ENCODE data around the gene FANCL. TPM values are rescaled to one million over a fixed set of nuclear protein-coding genes. Genes with fewer than 3 reads are reported as not detected.

The FANCL gene
- total RNA-seq, 1 donor from 2014 or later, result 3.2 TPM

- TF ChIP-seq CTCF (IDR thresholded peaks at IDR 0.05), result no peak
- no peak for DNase-seq (ENCODE audit: low spot score in 2 of 2)
- intact Hi-C loops (cut with DNase I), result no loop called here
Measured at GRCh38 chr2:58135861-58136260, 105.3 kb downstream of the FANCL start.

GRCh38 chr2:58133395-58133794 is 107.7 kb downstream of the FANCL start:
- intact Hi-C loops (cut with DNase I), result no loop called here
- H3K36me3 ChIP-seq, result no peaks in the 10 kb centered on the region

More at GRCh38 chr2:58135861-58136260, 105.3 kb downstream of the FANCL start:
- H3K27ac ChIP-seq, result no peak overlapping the region
- H3K4me3 ChIP-seq, result no peak overlapping the region
- no peaks in the 10 kb centered on the region for H3K27me3 ChIP-seq
- H3K4me1 ChIP-seq, result peaks cover 0 to 7% of the 10 kb centered on the region in 2 donors
- H3K36me3 ChIP-seq, result no peaks in the 10 kb centered on the region
- H3K9me3 ChIP-seq, result no peaks in the 10 kb centered on the region

GRCh38 chr2:58131191-58132011 is 109.7 kb downstream of the FANCL start:
- intact Hi-C loops (cut with DNase I), result no loop called here
- peaks cover 0 to 8% of the 10 kb centered on the region in 2 donors for H3K4me1 ChIP-seq

More at GRCh38 chr2:58133395-58133794, 107.7 kb downstream of the FANCL start:
- Histone ChIP-seq H3K27me3 (no peaks in the 10 kb centered on the region), H3K27ac (no peak overlapping the region), H3K4me1 (peaks cover 0 to 8% of the 10 kb centered on the region in 2 donors), H3K4me3 (no peak overlapping the region), H3K9me3 (no peaks in the 10 kb centered on the region)
- no peak for TF ChIP-seq CTCF (IDR thresholded peaks at IDR 0.05)
- no peak for DNase-seq (ENCODE audit: low spot score in 2 of 2)

GRCh38 chr2:58130238-58130637 is 110.9 kb downstream of the FANCL start:
- TF ChIP-seq CTCF (IDR thresholded peaks at IDR 0.05), result no peak
- intact Hi-C loops (cut with DNase I), result no loop called here
- no peaks in the 10 kb centered on the region for H3K9me3 ChIP-seq

More at GRCh38 chr2:58131191-58132011, 109.7 kb downstream of the FANCL start:
- peak in 1 of 3 experiments; percentile 23 for TF ChIP-seq CTCF (IDR thresholded peaks at IDR 0.05)
- Histone ChIP-seq H3K27ac (peak overlapping the region in 1 of 2 donors; percentile 39), H3K36me3 (no peaks in the 10 kb centered on the region), H3K27me3 (no peaks in the 10 kb centered on the region), H3K4me3 (no peak overlapping the region), H3K9me3 (no peaks in the 10 kb centered on the region)
- no peak for DNase-seq (ENCODE audit: low spot score in 2 of 2)

GRCh38 chr2:58127111-58127510 is 114.0 kb downstream of the FANCL start:
- intact Hi-C loops (cut with DNase I), result no loop called here
- Histone ChIP-seq H3K4me1 (peaks cover 0 to 8% of the 10 kb centered on the region in 2 donors), H3K4me3 (no peak overlapping the region), H3K9me3 (no peaks in the 10 kb centered on the region), H3K36me3 (peaks cover 0 to 5% of the 10 kb centered on the region in 2 donors), H3K27me3 (no peaks in the 10 kb centered on the region), H3K27ac (no peak overlapping the region)
- DNase-seq (ENCODE audit: low spot score in 2 of 2), result no peak
- TF ChIP-seq CTCF (IDR thresholded peaks at IDR 0.05), result no peak

More at GRCh38 chr2:58130238-58130637, 110.9 kb downstream of the FANCL start:
- H3K27ac ChIP-seq, result no peak overlapping the region
- no peaks in the 10 kb centered on the region for H3K36me3 ChIP-seq
- no peaks in the 10 kb centered on the region for H3K27me3 ChIP-seq
- no peak for DNase-seq (ENCODE audit: low spot score in 2 of 2)
- H3K4me1 ChIP-seq, result peaks cover 0 to 8% of the 10 kb centered on the region in 2 donors
- no peak overlapping the region for H3K4me3 ChIP-seq

All from ascending aorta (tissue), 2 donors.